HG03354 (cell line): ENCODE results near the gene MXD1.
A peak's percentile ranks its signal among the peaks of the same experiment; 100 is the strongest.
"Not testable (repeated sequence)": the region's sequence is repeated elsewhere in the genome, so short reads cannot be mapped to it uniquely, and the experiment has no call there.

Source experiments
- ATAC-seq: cut with Tn5 transposase; IDR thresholded peaks from one replicate; pipeline ENCODE4 v1.9.1; 2021; ENCODE audit warnings: mild to moderate bottlenecking; ENCODE audit not compliant: unreplicated experiment, poor library complexity, severe bottlenecking

Gene MXD1, protein sequence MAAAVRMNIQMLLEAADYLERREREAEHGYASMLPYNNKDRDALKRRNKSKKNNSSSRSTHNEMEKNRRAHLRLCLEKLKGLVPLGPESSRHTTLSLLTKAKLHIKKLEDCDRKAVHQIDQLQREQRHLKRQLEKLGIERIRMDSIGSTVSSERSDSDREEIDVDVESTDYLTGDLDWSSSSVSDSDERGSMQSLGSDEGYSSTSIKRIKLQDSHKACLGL

DNA sequence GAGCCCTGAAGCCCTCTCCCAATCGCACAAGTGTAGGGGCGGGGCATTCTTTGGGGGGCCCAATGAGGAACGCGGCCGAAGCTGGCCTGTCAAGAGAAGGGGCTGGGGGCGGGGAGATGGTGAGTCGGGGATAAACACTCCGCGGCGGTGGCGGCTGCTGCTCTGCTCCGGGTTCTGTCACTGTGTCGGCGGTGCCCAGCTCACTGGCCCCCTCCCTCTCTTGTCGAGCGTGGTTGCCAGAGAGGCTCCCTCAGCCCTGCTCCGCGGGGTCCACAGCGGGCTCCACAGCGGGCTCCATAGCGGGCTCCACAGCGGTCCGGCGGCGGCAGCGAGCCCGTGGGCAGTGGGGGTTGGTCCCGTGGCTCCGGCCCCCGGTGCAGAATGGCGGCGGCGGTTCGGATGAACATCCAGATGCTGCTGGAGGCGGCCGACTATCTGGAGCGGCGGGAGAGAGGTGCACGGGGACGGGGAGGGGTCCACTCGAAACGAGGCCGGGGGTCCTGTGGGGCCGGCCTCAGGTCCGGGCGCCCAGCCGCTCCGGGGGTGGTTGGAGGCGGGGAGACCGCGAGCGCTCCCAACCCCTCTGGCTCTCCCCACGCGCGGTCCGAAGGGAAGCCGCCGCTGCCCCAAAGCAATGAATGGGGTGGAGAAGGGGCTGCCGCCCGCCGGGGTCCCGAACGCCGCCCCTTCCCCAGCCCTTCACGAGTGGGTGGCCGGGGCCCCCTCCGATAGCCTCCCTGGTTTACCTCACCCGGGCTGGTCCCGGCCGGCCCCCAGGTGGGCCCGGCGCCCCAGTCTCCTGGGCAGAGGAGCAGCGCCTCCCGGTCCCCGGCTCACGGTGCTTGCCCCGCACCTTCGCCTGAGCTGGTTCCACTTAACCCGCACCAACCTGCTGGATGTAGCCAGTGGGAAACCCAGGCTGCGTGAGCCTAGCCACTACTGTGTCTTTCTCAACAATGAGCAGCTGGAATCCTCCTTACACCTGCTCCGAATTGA is at the start of gene MXD1:
MXD1 (plus strand) TSS at position 160 of the 996 bp plus-strand sequence; CDS start at position 382, 222 bp downstream.
- no peak for ATAC-seq

DNA sequence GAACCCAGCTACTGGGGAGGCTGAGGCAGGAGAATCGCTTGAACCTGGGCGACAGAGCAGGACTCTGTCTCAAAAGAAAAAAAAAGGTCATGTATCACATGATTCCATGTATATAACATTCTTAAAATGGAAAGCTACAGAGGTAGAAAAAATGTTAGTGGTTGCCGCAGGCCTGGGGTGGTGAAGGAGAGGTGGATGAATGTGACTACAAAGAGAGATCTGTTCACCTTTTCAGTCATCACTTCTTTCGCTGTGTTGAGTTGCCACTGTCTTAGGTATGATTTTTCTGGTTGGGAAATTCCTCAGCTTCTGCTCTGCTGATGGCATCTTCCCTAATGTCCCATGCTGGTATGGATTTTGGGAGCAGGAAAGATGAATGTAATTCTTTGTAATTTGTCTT is 26.5 kb upstream of the MXD1 start:
- ATAC-seq = no peak

DNA sequence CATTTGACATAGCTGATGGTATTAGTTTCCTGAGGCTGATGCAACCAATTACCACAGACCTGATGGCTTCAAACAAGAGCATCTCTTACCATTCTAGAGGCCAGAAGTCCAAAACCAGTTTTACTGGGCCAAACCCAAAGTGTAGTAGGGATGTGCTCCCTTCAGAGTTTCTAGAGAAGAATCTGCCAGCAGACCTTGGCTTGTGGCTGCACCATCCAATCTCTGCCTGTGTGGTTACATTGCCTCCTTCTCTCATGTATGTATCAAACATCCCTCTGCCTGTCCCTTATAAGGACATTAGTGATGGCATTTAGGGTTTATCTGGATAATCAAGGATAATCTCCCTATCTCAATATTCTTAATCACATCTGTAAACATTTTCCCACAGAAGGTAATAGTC is 25.6 kb upstream of the MXD1 start:
- ATAC-seq = no peak

DNA sequence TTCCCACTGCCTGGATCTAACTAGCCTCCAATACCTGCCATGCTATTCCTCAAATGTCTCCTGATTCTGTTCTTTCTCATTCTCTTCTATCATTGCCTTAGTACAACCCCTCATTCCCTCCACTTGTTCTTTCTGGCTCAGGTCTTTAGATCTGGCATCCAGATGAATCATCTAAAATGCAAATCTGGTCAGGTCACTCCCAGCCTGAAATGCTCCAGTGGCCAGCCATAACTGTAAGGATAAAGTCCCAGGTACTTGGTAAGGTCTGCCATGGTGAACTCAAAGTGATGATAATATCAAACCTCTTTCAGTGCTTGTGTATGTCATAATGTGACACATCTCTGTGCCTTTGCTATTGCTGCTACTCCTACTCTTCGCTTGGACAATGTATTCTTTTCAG is 24.0 kb upstream of the MXD1 start:
- ATAC-seq = no peak

DNA sequence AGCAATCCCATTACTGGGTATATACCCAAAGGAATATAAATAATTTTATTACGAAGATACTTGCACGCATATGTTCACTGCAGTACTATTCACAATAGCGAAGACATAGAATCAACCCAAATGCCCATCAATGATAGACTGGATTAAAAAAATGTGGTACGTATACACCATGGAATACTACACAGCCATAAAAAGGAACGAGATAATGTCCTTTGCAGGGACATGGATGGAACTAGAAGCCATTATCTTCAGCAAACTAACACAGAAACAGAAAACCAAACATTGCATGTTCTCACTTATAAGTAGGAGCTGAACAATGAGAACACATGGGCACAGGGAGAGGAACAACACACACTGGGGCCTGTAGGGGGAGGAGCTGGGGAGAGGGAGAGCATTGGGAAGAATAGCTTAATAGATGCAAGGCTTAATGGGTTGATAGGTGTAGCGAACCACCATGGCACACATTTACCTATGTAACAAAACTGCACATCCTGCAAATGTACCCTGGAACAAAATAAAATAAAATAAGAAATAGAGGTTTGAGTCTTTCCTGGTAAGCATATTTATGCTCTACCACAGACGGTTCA is 22.0 kb upstream of the MXD1 start:
- ATAC-seq = not testable (repeated sequence)

DNA sequence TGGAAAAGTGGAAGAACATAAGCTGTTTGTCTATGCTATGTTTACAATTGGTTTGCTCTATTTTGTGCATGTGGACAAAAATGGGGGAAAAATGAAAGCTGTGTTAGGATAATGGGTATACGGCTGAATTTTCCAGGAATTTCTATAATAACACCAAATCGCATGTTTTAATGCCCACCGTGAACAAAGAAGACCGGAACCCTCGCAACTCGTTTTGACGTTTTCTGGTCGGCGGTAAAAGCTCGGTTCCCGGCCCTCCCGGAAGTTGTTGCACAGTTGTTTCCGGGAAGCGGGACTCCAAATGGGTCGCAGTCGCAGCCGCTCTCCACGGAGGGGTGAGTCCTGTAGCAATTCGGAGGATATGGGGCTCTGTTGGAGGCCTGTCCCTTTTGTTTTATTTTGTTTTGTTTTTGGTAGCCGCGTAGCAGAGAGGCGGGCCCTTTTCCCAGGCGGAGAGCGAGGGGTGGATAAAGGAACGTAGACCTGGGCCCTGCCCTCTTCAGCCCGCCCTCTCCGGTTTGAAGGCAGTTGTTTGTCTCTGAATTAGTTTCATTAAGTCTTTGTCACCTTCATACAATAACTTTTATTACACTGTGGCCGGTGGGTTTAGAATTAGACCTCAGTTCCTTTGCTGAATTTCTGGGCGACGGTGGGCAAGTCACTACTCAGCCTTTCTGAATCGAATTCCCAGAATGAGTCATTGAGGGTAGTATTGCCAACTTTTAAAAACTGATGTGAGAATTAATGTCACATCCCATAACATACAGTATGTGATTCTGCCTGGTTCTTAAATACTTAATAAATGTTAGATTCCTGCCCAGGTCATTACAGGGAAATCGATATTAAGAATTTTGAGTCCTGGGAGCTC is 21.0 kb upstream of the MXD1 start, which contains the start of gene SNRNP27:
SNRNP27 (plus strand) TSS at position 273 of the 868 bp plus-strand sequence; CDS start at position 302, 29 bp downstream.
- peak; percentile 87 for ATAC-seq

DNA sequence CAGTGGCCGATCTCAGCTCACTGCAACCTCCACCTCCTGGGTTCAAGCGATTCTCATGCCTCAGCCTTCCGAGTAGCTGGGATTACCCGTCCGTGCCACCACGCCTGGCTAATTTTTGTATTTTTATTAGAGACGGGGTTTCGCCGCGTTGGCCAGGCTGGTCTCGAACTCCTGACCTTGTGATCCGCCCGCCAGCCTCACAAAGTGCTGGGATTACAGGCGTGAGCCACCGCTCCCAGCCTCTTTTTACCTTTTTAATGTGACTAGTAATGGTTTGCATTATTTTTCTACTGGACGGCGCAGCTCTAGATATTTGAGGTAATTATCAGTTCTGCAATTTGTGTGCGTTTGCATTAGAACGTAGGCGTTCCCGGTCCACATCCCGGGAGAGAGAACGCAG is 20.2 kb upstream of the MXD1 start:
- ATAC-seq = not testable (repeated sequence)

DNA sequence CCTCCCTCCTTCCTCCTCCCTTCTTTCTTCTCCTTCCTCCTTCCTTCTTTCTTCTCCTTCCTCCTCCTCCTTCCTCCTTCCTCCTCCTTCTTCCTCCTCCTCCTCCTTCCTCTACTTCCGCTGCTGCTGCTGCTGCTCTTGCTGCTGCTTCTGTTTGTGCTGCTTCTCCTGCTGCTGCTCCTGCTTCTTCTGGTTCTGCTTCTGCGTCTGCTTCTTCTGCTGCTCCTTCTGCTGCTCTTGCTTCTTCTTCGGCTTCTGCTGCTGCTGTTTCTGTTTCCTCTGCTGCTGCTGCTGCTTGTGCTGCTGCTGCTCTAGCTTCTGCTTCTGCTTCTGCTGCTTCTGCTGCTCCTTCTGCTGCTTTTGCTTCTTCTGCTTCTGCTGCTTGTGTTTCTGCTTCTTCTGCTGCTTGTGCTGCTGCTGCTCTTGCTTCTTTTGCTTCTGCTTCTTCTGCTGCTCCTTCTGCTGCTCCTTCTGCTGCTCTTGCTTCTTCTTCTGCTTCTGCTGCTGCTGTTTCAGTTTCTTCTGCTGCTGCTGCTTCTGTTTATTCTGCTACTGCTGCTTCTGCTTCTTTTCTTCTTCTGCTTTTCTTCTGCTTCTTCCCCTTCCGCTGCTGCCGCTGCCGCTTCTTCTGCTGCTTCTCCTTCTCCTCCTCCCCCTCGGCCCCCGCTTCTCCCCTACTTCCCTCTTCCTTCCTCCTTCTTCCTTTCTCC is 12.5 kb upstream of the MXD1 start:
- ATAC-seq = no peak

DNA sequence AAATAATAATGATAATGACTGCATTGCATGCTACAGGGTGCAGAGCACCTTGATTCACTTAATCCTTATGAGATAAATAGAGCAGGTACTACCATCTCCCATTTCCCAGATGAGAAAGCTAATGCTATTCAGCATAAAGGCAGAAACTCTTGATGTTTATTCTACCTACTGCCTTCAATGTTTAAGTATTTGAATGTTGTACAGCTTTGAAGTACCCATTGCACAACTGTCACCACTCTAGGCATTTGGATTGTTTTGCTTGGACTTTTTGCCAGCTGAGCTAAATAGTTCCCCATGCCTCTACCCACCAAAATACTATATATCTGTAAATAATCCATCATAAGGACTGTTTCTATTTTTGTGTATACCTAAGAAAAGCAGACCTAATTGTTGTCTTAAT is 7.7 kb upstream of the MXD1 start:
- ATAC-seq = no peak

DNA sequence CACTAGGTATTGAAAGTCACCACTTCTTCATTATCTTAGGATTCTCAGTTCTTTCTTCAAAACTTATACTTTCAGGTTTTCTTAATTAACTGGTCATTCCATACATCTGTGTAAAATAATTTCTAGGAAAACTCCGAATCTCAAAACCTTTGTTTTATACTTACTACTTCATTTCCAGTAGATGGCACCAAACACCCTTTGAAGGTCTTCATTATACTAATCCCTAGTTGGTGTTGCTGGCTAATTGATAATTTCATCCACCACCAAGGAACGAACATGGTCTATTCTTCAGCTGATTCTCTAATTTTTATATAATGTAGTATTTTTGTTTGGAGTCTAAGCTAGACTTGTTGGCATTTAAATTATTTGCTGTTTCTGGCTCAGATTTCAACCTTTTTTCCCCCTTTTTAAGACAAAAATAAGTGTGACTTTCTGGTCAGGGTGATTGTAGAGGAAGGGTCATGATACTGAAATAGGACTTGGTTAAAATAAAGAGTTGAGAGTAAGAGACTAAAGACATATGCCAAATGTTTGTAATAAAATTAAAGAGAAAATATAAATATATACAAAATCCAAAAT is 2.8 kb upstream of the MXD1 start:
- no peak for ATAC-seq

DNA sequence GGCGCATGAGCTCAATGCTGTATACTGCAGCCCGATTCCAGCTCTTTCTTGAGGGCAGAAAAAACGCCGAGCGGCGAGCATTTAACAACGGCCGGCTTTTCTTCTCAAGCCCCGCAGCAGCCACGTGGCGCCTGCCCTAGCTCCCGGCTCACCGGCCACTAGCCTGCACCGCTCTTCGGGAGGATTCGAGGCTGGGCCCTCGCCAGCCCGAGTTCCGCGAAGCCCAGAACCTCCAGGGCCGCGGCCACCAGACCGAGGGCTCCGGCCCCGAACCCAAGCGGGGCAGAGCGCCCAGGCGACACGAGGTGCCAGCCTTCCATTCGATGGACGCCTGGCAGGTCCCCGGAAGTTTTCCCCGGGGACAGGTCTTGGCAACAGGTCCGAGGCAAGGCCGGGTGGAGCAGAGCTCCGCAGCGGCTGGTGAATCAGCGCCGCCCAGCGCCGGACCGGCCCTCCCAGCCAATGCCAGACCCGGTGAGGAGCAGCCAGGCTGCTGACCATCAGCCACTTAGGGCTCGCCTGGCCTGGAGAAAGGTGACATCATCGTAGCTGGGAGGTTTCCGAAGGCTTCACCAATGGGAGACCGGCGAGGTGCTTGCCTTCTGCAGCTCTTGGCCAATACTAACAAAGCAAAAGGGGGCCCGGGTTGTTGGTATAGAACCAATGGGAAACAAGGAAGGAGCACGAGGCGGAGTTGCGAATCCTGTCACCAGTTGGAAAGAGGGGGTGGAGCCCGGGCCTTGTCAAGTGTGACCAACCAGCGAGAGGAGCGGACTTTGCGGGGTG is 552 bp upstream of the MXD1 start:
- ATAC-seq = peak; percentile 90

DNA sequence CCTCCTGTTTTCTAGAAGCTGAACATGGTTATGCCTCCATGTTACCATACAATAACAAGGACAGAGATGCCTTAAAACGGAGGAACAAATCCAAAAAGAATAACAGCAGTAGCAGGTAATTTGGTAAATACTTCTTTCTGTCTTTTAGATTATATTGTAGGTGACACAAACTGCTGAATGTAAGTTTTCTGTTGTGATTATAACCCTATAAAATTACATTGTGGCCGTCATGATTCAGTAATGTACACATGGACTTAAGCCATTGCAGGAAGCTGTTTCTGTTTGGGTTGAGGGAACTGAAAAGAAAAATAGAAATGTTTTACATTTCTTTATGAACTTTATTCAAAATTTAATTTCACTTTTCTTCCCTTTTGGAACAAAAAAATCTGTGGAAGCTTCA is 1.2 kb downstream of the MXD1 start:
- ATAC-seq = no peak

DNA sequence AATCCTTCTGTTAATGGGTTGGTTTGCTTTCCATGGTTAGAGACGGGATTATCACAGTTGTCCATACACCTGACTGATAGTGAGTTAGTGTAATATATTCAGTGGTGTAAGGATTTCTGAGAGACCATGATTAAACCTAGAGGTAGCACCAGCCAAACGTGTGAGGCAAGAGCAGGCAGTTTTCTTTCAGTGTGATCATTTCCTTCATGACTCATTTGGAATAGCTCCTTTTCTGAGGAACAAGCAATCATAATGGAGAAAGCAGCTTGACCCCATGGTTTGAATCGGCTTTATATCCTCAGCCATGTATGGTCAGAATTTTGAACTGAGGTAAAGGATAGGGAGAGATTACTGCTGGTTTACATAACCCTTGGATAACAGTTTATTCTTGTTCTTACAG is 2.9 kb downstream of the MXD1 start:
- no peak for ATAC-seq

DNA sequence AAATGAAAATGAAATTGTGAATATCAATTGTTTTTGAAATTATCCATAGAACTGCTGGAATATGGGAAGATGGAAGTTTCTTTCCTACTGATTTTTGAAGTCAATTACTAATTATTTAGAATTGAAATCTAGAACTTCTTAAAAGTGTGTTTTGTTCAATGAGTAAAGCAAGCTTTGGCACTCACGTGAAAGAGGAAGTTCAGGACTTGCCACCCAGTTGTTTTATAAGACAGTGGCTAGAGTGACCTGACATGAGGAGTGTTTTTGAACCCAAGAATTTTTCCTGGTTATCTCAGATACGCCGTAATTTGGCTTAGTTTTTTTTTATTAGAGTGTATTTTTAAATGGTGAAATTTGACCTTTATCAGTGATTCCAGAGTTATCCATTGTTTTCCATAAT is 3.5 kb downstream of the MXD1 start:
- ATAC-seq = no peak

DNA sequence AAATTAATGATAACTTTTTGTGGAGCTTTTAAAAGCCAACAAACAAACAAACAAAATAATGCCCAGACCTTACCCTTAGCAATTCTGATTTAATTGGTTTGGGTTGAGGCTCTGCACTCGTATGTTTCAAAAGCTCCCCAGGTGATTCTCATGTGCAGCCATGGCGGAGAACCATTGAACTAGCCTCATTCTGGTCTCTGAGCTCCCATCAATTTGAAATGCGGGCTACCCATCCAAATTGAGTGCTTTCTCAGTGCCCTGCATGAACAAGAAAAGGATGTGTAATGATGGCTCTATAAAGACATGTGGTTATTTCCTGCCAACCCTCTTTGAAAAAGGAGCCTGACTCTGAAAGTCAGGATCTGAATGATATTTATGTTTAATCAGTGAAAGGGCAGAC is 8.2 kb downstream of the MXD1 start:
- no peak for ATAC-seq

DNA sequence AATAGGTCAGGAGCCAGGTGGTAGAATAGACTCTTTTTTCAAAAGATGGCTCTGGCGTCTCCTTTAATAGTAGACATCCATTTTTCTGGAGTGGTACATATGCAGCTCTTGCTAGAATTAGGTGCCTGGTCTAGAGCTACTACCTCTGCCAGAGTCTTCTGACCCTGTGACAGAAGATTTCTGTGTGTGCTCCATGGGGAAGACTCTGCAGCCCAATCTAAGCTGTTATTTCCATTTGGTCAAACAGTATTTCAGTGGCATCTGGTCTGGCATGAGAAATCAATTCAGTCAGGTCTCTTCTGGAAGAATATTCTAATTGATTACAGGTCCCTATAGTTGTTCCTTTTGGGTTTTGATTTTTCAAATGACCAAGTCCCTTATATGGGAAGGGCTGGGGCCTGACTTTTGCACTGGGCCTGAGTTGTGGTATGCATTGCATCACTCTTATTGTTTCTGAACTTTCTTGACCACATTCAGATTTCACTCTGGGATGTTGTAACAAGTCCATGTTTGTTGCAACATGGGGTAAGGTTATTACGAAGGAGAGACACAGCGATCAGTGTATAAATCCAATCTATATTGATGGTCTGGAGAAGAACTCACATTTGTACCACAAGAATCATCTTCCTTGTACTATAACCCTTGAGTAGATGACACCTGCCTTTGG is 12.1 kb downstream of the MXD1 start:
- no peak for ATAC-seq

DNA sequence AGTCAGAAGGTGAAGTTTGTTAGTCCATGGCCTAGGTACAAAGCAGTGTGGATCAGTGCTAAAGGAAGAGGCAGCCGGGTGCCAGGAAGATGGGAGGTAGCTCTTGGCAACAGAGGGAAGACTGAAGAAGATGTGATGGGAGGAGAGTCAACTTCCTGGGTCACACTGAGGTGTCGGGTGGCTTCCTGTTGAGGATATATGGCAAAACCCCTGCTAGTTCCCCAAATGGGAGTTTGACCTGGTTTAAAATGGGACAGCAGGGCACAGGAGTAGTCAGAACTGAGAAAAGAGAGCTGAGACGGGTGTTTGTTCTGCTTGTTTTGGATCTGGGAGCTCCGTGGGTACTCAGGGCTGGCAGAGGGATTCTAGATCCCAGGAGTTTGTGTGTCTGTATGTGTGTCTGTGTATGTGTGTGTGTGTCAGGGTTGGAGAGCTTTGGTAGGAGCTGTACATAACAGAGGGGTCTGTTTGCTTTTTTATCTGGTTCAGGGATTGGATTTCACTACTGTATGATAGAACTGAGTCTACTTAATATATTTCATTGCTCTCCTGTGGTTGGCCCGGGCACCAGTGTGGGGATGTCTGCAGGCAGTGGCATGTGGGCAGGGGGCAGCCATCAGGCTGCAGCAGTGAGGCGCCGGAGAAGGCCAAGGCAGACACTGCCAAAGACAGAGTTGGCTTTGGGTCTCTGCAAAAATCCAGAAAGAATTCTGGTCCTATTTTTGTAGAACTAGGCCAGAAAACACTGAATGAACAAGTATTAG is 17.1 kb downstream of the MXD1 start:
- ATAC-seq = no peak
